ENCODE results near the gene TOMM6. TPM values are rescaled to one million over a fixed set of nuclear protein-coding genes. Genes with fewer than 3 reads are reported as not detected.

The TOMM6 gene
- polyA plus RNA-seq, 1 donor from 2014 or later, result 184 TPM

GRCh38 chr6:41768545-41769308 lies 18.8 kb upstream of the TOMM6 start:
- H3K9ac ChIP-seq (ENCODE audit: low read length), result no peak overlapping the region
- H3K79me2 ChIP-seq (replicated peaks; ENCODE audit: insufficient read depth, low read length), result no peaks in the 10 kb centered on the region
- H3K27me3 ChIP-seq (ENCODE audit: insufficient read depth, low read depth, low read length), result no peaks in the 10 kb centered on the region
- H3K9me2 ChIP-seq (ENCODE audit: insufficient read depth, low read length), result no peaks in the 10 kb centered on the region
- H3K9me3 ChIP-seq (ENCODE audit: low read length), result no peaks in the 10 kb centered on the region
- H2AFZ ChIP-seq (ENCODE audit: low read depth, low read length), result no peak overlapping the region
- H3K4me2 ChIP-seq (ENCODE audit: low read length), result no peak overlapping the region
- no peak overlapping the region for H3K4me3 ChIP-seq (ENCODE audit: low read length)
- no peak overlapping the region for H3K27ac ChIP-seq (ENCODE audit: low read length)
- H4K20me1 ChIP-seq (ENCODE audit: insufficient read depth), result no peaks in the 10 kb centered on the region
- H3F3A ChIP-seq (ENCODE audit: insufficient read depth, low read length, poor library complexity, severe bottlenecking), result no peaks in the 10 kb centered on the region
- no peak for TF ChIP-seq EP300 (conservative IDR thresholded peaks at IDR 0.05; ENCODE audit: poor library complexity, severe bottlenecking)
- no peak for TF ChIP-seq CTCF (IDR thresholded peaks at IDR 0.05; ENCODE audit: poor library complexity, severe bottlenecking)
- TF ChIP-seq POLR2AphosphoS5 (IDR thresholded peaks at IDR 0.05), result no peak
- no peaks in the 10 kb centered on the region for H3K36me3 ChIP-seq (ENCODE audit: insufficient read depth, low read length)

GRCh38 chr6:41769376-41769775 lies 18.1 kb upstream of the TOMM6 start:
- Histone ChIP-seq H3K9me3 (ENCODE audit: low read length) (no peaks in the 10 kb centered on the region), H3K79me2 (replicated peaks; ENCODE audit: insufficient read depth, low read length) (no peaks in the 10 kb centered on the region), H3K36me3 (ENCODE audit: insufficient read depth, low read length) (no peaks in the 10 kb centered on the region), H3K9me2 (ENCODE audit: insufficient read depth, low read length) (no peaks in the 10 kb centered on the region), H3K27me3 (ENCODE audit: insufficient read depth, low read depth, low read length) (no peaks in the 10 kb centered on the region), H3K9ac (ENCODE audit: low read length) (no peak overlapping the region), H3K4me3 (ENCODE audit: low read length) (no peak overlapping the region), H3K4me2 (ENCODE audit: low read length) (no peak overlapping the region), H4K20me1 (ENCODE audit: insufficient read depth) (no peaks in the 10 kb centered on the region), H3F3A (ENCODE audit: insufficient read depth, low read length, poor library complexity, severe bottlenecking) (no peaks in the 10 kb centered on the region), H2AFZ (ENCODE audit: low read depth, low read length) (no peak overlapping the region), H3K27ac (ENCODE audit: low read length) (no peak overlapping the region)
- TF ChIP-seq MXI1 (conservative IDR thresholded peaks at IDR 0.05; ENCODE audit: poor library complexity, severe bottlenecking), result no peak
- TF ChIP-seq, protein P1, sequence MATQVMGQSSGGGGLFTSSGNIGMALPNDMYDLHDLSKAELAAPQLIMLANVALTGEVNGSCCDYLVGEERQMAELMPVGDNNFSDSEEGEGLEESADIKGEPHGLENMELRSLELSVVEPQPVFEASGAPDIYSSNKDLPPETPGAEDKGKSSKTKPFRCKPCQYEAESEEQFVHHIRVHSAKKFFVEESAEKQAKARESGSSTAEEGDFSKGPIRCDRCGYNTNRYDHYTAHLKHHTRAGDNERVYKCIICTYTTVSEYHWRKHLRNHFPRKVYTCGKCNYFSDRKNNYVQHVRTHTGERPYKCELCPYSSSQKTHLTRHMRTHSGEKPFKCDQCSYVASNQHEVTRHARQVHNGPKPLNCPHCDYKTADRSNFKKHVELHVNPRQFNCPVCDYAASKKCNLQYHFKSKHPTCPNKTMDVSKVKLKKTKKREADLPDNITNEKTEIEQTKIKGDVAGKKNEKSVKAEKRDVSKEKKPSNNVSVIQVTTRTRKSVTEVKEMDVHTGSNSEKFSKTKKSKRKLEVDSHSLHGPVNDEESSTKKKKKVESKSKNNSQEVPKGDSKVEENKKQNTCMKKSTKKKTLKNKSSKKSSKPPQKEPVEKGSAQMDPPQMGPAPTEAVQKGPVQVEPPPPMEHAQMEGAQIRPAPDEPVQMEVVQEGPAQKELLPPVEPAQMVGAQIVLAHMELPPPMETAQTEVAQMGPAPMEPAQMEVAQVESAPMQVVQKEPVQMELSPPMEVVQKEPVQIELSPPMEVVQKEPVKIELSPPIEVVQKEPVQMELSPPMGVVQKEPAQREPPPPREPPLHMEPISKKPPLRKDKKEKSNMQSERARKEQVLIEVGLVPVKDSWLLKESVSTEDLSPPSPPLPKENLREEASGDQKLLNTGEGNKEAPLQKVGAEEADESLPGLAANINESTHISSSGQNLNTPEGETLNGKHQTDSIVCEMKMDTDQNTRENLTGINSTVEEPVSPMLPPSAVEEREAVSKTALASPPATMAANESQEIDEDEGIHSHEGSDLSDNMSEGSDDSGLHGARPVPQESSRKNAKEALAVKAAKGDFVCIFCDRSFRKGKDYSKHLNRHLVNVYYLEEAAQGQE (IDR thresholded peaks at IDR 0.05; ENCODE audit: borderline replicate concordance), result no peak
- no peak for TF ChIP-seq TAF1 (IDR thresholded peaks at IDR 0.05; ENCODE audit: low read depth)
- no peak for TF ChIP-seq EZH2 (IDR thresholded peaks at IDR 0.05; ENCODE audit: borderline replicate concordance, insufficient read depth, low read length, poor library complexity, severe bottlenecking)
- TF ChIP-seq RAD21 (conservative IDR thresholded peaks at IDR 0.05), result no peak
- no peak for TF ChIP-seq CTCF (IDR thresholded peaks at IDR 0.05; ENCODE audit: poor library complexity, severe bottlenecking)
- no peak for TF ChIP-seq SMC3 (conservative IDR thresholded peaks at IDR 0.05; ENCODE audit: poor library complexity)
- TF ChIP-seq EP300 (conservative IDR thresholded peaks at IDR 0.05; ENCODE audit: poor library complexity, severe bottlenecking), result no peak
- no peak for TF ChIP-seq POLR2AphosphoS5 (IDR thresholded peaks at IDR 0.05)
